Measurements from ENCODE around the gene ZFYVE26.

GRCh38 chr14:67765192-67765834 is 51.1 kb downstream of the ZFYVE26 start:
- no peak for TF ChIP-seq CTCF (IDR thresholded peaks at IDR 0.05)
- no peak for TF ChIP-seq POLR2A (IDR thresholded peaks at IDR 0.05)

Measured in uterus (tissue), 2 donors.